SKM-1 (cell line): ENCODE data around the gene NT5E.
A peak's percentile ranks its signal among the peaks of the same experiment; 100 is the strongest.
"Not testable (repeated sequence)": the region's sequence is repeated elsewhere in the genome, so short reads cannot be mapped to it uniquely, and the experiment has no call there.

Experiments used
- DNase-seq: peaks from one replicate; lab custom pipeline; 2025; ENCODE audit not compliant: unreplicated experiment; lab: John Stamatoyannopoulos, UW

The NT5E gene

GRCh38 chr6:85484948-85485347, 35.1 kb downstream of the NT5E start:
- DNase-seq: no peak

GRCh38 chr6:85490516-85491248, 40.8 kb downstream of the NT5E start:
- DNase-seq: no peak

GRCh38 chr6:85493389-85493788, 43.5 kb downstream of the NT5E start:
- peak; percentile 26 for DNase-seq

DNA sequence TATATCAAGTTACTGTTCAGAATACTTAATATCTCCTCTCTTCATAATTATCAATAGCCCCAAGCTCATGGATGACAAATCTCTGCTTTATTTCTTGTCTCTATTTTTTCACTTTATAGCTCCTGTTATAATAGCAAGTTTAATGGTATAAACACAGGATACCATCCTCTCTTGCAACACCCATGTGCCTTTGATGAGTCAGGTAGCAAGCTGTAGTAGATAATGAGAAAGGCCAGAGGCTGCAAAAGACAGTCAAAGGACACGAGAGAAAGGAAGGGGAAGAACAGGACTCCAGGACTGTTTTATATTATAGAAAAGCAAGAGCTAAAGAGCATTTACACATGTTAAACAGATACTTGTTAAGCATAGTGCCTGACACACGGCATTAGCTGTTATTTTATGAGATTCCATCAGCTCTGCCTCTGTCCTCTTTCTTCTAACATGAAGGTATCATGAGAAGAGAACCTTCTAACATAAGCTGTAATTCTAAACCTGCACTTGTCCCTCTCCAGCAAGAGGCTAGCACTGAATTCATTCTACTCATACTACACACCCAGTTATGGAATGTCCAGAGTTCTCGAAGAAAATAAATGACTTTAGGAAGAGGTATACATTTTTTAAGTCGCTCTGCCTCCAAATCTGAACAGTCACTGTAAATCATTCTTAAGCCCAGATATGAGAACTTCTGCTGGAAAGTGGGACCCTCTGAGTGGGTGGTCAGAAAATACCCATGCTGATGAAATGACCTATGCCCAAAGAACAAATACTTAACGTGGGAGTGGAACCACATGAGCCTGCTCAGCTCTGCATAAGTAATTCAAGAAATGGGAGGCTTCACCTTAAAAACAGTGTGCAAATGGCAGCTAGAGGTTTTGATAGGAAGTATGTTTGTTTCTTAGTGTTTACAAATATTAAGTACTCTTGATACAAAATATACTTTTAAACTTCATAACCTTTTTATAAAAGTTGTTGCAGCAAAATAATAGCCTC, 45.0 kb downstream of the NT5E start:
- no peak for DNase-seq

- no peak for DNase-seq
These were observed 46.2 kb downstream of the NT5E start for GRCh38 chr6:85496009-85496579.

DNA sequence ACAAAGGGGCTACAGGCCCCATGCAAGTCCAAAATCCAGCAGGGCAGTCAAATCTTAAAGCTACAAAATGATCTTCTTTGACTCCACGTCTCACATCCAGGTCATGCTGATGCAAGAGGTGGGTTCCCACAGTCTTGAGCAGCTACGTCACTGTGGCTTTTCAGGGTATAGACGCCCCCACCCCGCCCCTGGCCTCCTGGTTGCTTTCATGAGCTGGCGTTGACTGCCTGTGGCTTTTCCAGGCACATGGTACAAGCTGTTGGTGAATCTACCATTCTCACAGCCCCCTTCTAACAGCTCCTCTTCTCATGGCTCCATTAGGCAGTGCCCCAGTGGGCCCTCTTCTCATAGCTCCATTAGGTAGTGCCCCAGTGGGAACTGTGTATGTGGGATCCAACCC, 47.0 kb downstream of the NT5E start:
- DNase-seq: no peak

DNA sequence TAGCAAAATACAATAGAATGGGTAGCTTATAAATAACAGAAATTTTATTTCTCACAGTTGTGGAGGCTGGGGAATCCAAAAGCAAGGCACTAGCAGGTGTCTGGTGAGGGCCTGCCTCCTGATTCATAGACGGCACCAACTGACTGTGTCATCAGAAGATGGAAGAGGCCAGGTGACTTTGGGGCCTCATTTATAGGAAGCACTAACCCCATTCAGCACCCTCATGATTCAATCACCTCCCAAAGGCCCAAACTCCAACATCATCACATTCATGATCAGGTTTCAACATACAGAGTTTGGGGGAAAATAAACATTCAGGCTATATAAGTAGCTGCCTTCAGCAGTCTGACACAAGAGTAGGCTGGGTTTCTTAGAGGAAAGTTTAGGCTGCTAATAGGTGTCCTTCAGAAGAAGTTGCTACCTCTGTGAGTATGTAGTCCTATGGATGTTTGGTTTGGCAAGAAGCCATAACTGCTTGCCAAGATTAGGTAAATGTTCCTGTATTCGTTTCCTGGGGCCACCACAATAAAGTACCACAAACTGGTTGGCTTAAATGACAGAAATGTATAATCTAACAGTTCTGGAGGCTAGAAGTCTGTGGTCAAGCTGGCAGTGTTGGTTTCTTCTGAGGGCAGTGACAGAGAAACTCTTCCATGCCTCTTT, 48.8 kb downstream of the NT5E start:
- no peak for DNase-seq

GRCh38 chr6:85506441-85507093, 56.7 kb downstream of the NT5E start:
- DNase-seq: no peak

DNA sequence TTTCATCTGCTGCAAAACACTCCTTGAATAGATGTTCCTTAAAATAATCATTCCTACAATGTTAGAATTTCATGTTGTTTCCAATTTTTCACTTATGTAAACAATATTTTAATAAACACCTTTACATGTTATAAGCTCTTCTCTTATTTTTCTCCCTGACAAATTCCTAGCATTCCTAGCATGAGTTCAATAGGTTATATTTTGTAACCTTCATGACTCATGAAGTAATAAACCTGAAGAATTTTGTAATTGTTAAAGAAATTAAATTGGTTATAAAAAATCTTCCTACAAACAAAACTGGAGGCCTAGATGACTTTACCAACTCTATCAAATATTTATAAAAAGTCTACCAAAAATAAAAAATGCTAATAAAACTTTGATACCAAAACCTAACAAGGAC, 66.3 kb downstream of the NT5E start:
- DNase-seq: no peak

GRCh38 chr6:85524281-85524680, 74.4 kb downstream of the NT5E start:
- DNase-seq: not testable (repeated sequence)

DNA sequence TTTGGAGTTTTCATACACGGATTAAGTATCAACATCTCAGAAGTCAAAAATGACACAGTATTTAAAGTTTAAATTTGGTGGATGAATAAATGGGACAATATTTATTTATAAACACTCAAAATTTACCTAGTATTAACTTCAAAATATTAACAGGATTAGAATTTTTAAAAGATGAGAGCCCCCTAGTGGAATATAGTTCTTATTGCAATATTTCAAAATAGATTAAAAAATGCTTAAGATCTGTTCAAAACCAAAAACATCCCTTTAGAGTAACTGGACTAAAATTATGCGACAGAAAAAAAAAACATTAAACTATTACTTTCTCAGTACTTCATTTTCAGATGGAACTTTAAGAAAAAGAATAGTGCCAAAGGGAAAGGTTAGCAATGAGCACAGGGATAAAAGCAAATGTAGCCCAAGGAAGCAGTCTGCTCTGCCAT, 87.2 kb downstream of the NT5E start:
- DNase-seq: peak; percentile 9

GRCh38 chr6:85544776-85545175, 94.9 kb downstream of the NT5E start:
- DNase-seq: no peak
